NCI-H1694 treated with DMSO at 0.1 percent for 48 hours (cell line): ENCODE measurements around the gene MATR3.
"Not testable (repeated sequence)": the region's sequence is repeated elsewhere in the genome, so short reads cannot be mapped to it uniquely, and the experiment has no call there.

Source experiments
- DNase-seq: peaks from one replicate; lab custom pipeline; 2025; lab: John Stamatoyannopoulos, UW

Gene MATR3

GRCh38 chr5:139297439-139298133 lies 4.0 kb downstream of the MATR3 start:
- DNase-seq: no peak

DNA sequence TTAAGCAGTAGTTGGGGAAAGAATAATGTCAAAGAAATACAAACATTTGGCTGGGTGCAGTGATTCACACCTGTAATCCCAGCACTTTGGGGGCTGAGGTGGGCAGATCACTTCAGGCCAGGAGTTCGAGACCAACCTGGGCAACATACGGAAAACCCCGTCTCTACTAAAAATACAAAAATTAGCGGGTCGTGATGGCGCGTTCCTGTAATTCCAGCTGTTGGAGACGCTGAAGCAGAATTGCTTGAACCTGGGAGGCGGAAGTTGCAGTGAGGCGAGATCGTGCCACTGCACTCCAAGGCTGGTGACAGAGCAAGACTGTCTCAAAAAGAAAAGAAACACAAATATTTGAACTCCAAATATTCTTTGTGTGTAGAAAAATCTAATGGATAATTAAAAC lies 4.7 kb downstream of the MATR3 start:
- no peak for DNase-seq

GRCh38 chr5:139299486-139299885 lies 5.9 kb downstream of the MATR3 start:
- DNase-seq: no peak

DNA sequence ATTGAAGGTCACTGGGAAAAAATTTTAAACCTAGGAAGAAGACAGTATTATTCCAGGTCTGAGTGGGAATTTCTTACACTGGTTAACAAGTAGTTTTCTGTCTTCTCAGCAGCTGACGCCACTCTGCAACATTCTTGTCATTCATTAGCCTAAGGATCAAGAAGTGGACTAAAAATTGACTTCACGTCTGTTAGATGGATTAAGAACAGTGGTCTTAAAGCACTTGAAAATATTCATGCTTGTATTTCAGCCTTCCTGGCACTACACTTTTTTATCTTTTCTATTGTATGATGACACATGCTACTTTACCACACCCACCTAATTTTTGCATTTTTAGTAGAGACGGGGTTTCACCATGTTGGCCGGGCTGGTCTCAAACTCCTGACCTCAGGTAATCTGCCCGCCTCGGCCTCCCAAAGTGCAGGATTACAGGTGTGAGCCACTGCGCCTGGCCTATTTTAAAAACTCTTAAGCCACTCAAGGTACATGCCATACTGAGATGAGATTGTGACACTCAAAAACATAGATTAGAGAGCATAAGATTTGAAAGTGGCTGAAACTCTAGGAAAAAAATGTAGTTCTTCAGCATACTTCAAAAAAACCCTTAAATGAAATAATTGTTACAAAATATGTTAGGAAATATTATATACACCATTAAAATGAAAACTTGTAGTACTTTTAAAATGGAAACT lies 8.4 kb downstream of the MATR3 start:
- no peak for DNase-seq

DNA sequence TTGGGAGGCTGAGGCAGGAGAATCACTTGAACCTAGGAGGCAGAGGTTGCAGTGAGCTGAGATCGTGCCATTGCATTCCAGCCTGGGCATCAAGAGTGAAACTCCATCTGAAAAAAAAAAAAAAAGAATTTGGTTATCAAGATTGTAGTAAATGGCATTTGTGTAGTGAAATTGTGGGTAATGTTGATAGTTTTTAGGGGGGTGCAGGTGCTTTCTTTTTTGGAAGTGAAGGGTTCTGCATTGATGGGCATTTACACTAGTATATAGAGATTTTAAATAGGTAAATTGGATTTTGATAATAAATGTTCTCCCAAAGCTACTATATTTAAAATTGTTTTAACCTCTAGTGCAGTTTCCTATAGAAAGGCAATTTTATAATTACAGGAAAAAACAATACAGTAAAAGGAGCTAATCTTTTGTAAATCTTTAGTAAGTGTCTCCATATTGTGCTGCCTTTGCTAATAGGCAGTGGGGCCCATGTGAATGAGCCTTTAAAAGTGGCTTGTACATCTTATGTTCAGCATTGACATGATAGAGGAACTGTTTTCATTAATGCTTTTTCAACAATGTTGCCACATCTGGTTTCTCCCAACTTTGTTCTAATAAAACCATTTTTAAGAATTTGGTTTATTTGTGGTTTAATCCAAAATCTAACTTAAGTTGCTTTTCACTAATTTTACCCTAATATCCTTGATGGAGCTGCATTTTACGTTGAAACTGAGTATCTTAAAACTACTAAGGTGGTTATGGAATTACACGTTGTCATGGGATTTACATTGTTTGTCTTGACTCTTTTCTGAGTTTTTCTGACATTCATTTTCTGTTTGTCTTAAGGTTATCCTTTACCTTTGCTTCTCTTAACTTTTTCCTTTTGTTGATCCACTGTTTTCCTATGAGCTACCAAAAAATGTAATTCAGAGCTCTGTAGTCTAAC lies 11.1 kb downstream of the MATR3 start:
- no peak for DNase-seq

DNA sequence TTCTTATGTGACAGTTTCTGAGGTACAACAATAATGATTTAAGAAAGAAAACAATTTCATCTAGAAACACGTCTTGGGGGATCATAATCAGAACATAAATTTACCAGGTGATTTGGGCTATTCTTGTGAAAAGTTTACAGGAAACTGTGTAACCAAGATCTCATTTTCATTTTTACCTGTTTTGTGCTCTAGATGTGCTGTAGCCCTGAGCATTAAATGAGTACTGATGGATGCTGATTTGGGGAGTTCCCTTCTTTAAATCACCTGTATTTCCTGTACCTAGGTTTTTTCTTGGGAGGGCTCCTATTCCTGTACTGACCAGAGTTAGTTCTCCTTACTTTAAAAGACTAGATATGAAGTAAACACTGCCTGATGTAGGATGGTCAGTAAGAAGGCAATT lies 12.7 kb downstream of the MATR3 start:
- no peak for DNase-seq

GRCh38 chr5:139306628-139307379 lies 13.3 kb downstream of the MATR3 start:
- DNase-seq: no peak

DNA sequence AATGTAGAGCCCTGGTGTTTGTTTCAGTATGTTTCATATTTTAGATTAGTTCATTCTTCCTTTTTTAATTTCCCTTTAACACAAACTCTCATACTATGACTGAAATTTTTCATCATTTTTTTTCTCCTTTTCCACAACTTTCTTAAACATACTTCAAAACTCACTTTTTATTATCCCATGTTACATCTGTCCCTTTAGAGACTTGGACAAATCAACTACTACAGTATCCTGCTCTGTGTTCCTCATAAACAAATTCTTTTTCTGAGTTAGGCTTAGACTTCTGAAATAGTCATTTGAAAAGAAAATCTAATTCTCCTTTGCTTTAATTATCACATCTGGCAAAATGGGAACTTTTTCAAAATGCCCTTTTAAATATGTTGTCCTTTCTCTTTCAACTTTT lies 15.3 kb downstream of the MATR3 start:
- DNase-seq: no peak

DNA sequence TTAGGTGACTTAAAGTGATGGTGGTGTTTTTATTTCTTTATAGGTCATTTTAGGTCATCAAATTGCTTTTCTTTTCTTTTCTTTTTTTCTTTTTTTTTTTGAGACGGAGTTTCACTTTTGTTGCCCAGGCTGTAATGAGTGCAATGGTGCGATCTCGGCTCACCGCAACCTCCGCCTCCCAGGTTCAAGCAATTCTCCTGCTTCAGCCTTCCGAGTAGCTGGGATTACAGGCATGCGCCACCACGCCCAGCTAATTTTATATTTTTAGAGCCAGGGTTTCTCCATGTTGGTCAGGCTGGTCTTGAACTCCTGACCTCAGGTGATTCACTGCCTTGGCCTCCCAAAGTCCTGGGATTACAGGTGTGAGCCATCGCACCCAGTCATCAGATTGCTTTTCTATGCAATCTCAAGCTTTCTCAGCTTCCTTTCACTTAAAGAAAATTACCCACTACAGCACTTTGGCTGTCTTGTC lies 17.2 kb downstream of the MATR3 start:
- DNase-seq: not testable (repeated sequence)

GRCh38 chr5:139312075-139312474 lies 18.5 kb downstream of the MATR3 start:
- no peak for DNase-seq

GRCh38 chr5:139314276-139314675 lies 20.7 kb downstream of the MATR3 start:
- DNase-seq: no peak

DNA sequence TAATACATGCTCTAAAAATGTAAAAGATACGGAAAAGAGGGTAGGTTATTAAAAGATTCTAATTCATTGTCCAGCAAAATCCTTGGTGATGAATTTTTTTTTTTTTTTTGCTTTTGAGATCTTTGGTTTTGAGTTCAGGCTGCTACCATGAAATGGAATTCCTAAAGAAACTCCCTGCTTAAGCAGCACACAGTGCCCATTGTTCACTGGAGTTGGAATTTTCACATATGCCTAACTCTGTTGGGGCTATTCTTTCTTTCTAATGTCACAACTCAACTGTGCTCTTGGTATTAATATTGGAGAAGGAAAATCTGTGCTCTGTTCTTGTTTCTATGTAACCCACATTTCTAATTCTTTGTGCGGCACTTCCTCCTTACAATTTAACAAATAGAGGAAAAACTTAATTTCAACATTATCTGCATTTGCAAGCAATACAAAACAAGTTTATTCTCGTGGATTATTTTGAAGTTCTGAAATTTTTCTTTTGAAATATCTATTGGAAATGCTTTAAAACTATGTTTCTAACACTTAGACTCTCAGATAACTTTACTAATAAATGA lies 21.6 kb downstream of the MATR3 start:
- DNase-seq: no peak

DNA sequence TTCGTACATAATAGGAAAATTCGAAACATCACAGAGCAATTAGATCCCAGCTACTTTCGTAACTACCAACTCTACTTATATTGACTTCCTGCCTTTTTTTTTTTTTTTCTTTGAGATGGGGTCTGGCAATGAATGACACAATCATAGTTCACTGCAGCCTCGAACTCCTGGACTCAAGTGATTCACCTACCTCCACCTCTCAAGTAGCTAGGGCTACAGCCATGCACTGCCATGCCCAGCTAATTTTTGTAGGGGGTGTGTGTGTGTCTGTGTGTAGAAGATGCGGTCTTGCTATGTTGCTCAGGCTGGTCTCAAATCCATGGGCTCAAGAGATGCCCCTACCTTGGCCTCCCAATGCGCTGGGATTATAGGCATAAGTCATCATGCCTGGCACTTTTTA lies 42.3 kb downstream of the MATR3 start:
- no peak for DNase-seq

GRCh38 chr5:139340051-139340450 lies 46.5 kb downstream of the MATR3 start:
- no peak for DNase-seq

GRCh38 chr5:139341187-139341688 lies 47.7 kb downstream of the MATR3 start:
- no peak for DNase-seq

- peak; percentile 91 for DNase-seq
Measured at GRCh38 chr5:139341689-139342422, 48.3 kb downstream of the MATR3 start, which contains the start of gene PAIP2. Gene PAIP2, plus strand, starts transcription at chr5:139341854. Its CDS starts 21,931 bp downstream, at chr5:139363785.

DNA sequence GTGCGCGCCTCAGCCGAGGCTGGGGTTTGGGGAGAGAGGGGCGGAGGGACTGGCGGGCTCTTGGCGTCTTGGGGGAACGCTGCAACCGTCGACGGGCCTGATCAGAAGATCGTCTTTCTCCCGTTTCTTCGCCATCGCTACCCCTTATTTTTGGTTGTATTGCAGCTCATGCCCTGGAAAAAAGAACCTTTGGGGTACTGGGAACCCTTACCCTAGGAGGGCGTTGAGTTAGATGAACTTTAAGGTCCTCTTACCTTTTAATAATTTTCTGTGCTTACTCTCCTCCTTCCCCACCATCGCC lies 48.8 kb downstream of the MATR3 start:
- no peak for DNase-seq

DNA sequence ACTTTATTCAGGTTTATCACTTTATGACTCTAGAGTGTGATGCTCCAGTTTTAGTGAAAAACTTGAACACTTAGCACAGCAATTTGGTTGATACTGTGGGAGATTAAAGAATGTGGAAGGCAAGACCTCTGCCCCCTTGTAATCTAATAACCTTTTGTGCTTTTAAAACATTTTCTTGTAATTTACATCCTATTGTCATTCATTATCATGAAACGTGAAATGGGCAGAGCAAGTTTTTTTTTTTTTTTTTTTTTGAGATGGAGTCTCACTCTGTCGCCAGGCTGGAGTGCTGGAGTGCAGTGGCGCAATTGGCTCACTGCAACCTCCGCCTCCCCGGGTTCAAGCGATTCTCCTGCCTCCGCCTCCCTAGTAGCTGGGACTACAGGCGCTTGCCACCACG lies 49.9 kb downstream of the MATR3 start:
- DNase-seq: no peak

DNA sequence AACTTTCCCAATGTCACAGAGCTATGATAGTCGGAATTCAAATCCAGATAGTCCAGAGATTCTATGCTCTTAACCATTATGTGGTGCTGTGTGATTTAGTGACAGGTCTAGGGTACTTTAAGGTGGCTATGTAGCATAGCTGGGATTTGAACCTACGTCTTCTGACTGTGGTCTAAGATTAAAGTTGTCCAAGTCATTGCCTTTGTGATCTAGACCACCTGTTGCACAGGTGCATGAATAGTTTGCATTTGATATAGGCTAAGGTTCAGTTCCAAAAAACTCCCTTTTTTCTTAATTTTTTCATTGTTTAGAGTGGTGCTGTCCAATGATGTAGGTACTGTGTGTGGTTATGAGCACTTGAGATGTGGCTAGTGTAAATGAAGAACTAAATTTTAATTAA lies 50.6 kb downstream of the MATR3 start:
- no peak for DNase-seq

- DNase-seq: not testable (repeated sequence)
Measured at GRCh38 chr5:139345442-139345841, 51.9 kb downstream of the MATR3 start.

- DNase-seq: not testable (repeated sequence)
Measured at GRCh38 chr5:139347863-139348262, 54.3 kb downstream of the MATR3 start.
